Naive thymus-derived CD4-positive, alpha-beta T cell (primary cell): ENCODE measurements around the gene SYVN1. TPM values are rescaled to one million over a fixed set of nuclear protein-coding genes. Genes with fewer than 3 reads are reported as not detected.
"Not testable (repeated sequence)": the region's sequence is repeated elsewhere in the genome, so short reads cannot be mapped to it uniquely, and the experiment has no call there.

Source experiments
- ATAC-seq: fragments of 150-1000 bp; cut with Tn5 transposase; 2 replicates; pipeline ENCODE4 v1.10.0; 2021; ENCODE audit warnings: mild to moderate bottlenecking, moderate library complexity
- CTCF ChIA-PET: fragments of 350-600 bp; sonication (Branson Sonifier 250); formaldehyde crosslinking; loops from one replicate; lab custom pipeline; 2021; ENCODE audit warnings: antibody characterized with exemption; lab: Charles Lee
- POLR2A ChIA-PET: fragments of 350-600 bp; sonication (Branson Sonifier 250); formaldehyde crosslinking; loops from one replicate; lab custom pipeline; 2021; ENCODE audit warnings: antibody characterized with exemption, inconsistent platforms; lab: Charles Lee
- DNase-seq, 9 donors: peaks; one replicate each; pipeline versions ENCODE4 v3.0.0 to v3.0.0-alpha.2; 2020 to 2022; ENCODE audit warnings: mixed read lengths in 1 of 9
- H3K27ac ChIP-seq: one replicate; pipeline ENCODE4 v1.7.0; 2013; ENCODE audit warnings: mild to moderate bottlenecking, low read depth, low read length, moderate library complexity
- H3K27me3 ChIP-seq, 2 donors: one replicate each; pipeline ENCODE4 v1.7.0; 2013; ENCODE audit warnings: low read length in 2 of 2, mild to moderate bottlenecking in 2 of 2, moderate library complexity in 2 of 2; ENCODE audit not compliant: control insufficient read depth in 2 of 2, insufficient read depth in 2 of 2
- H3K36me3 ChIP-seq, 3 experiments: 1 replicate in 2 of 3; 2 replicates in 1 of 3; pipeline ENCODE4 v1.7.0; 2013; ENCODE audit warnings: low read length in 3 of 3, mild to moderate bottlenecking in 3 of 3, moderate library complexity in 1 of 3; ENCODE audit not compliant: insufficient read depth in 3 of 3, control insufficient read depth in 2 of 3
- H3K4me1 ChIP-seq, 2 donors: one replicate each; pipeline ENCODE4 v1.7.0; 2013; ENCODE audit warnings: low read length in 2 of 2, mild to moderate bottlenecking in 2 of 2, moderate library complexity in 1 of 2; ENCODE audit not compliant: control insufficient read depth in 2 of 2, insufficient read depth in 2 of 2
- H3K4me3 ChIP-seq: 2 replicates; pipeline ENCODE4 v1.7.0; 2013; ENCODE audit warnings: mild to moderate bottlenecking, low read length
- H3K9me3 ChIP-seq, 3 experiments: 1 replicate in 2 of 3; 2 replicates in 1 of 3; pipeline ENCODE4 v1.7.0; 2013; ENCODE audit warnings: low read length in 3 of 3; ENCODE audit not compliant: control insufficient read depth in 2 of 3
- H3K27ac Mint-ChIP-seq, 9 donors: one replicate each; pipeline ENCODE4 v1.8.0; 2020 to 2022; ENCODE audit warnings: mixed read lengths in 9 of 9, mild to moderate bottlenecking in 8 of 9, moderate library complexity in 5 of 9, inconsistent platforms in 2 of 9
- H3K27me3 Mint-ChIP-seq, 5 donors: one replicate each; pipeline ENCODE4 v1.8.0; 2021 to 2022; ENCODE audit warnings: mixed read lengths in 5 of 5, mild to moderate bottlenecking in 1 of 5
- H3K36me3 Mint-ChIP-seq, 5 donors: one replicate each; pipeline ENCODE4 v1.8.0; 2020 to 2022; ENCODE audit warnings: mixed read lengths in 5 of 5, mild to moderate bottlenecking in 3 of 5, inconsistent platforms in 1 of 5
- H3K4me1 Mint-ChIP-seq, 7 donors: one replicate each; pipeline ENCODE4 v1.8.0; 2020 to 2022; ENCODE audit warnings: mixed read lengths in 7 of 7, mild to moderate bottlenecking in 3 of 7, inconsistent platforms in 1 of 7
- H3K4me3 Mint-ChIP-seq, 10 donors: one replicate each; pipeline ENCODE4 v1.8.0; 2020 to 2022; ENCODE audit warnings: mild to moderate bottlenecking in 10 of 10, mixed read lengths in 10 of 10, moderate library complexity in 6 of 10, inconsistent platforms in 2 of 10
- H3K9me3 Mint-ChIP-seq, 11 donors: one replicate each; pipeline ENCODE4 v1.8.0; 2020 to 2022; ENCODE audit warnings: mixed read lengths in 11 of 11, mild to moderate bottlenecking in 4 of 11, inconsistent platforms in 1 of 11, moderate library complexity in 1 of 11
- intact Hi-C, 2 donors: fragments of 100-400 bp; cut with micrococcal nuclease; formaldehyde crosslinking; loops; one replicate each; pipeline ENCODE4 v1.15.1; 2023
- polyA plus RNA-seq, 2 donors: library from polyadenylated mRNA; unstranded; fragments of 300-500 nt; fragmentation: Illumina TruSeq; gene quantifications; one replicate each; pipeline ENCODE4 v1.2.3, GENCODE V29; 2021
- total RNA-seq, 6 experiments: library from RNA in 5 of 6; stranded (reverse) in 5 of 6; gene quantifications; 1 replicate in 5 of 6; 2 replicates in 1 of 6; pipeline ENCODE4 v1.2.3 and lab custom pipeline; 2021 to 2026

SYVN1 gene
- total and polyA plus RNA-seq, 7 experiments from 2014 or later = 8.6 to 84.6 (median 67.5) TPM

DNA sequence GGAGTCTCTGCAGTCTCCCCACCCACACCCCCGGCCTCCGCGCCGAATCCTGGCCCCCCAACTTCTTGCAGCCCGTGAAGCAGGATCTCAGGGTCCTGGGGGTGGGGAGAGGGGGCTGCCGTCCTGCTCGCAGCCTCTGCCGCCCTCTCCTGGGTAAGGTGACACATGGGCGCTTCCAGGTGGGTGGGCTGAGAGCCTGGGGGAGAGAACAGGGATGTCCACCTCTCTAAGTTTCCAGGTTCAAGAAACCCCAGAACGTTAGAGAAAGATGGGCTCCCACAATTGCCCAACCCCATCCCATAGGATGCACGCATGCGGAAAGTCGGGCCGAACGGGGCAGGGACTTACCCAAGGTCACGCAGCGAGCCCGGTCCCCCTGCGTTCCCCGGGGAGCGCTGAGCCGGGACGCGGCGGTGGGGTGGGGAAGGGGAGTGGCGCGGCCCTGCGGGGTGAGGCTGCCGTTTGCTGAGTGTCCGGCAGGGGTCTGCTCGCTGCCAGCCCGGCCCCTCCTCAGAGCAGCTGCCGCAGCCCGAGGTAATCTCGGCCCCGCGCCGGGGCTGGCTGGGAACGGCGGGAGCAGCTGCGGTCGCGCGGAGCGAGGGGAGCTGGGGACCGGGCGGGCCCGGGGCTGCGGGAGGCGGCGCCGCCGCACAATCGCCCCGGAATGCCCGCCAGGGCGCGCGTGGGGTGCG lies 46.7 kb upstream of the SYVN1 start:
- H3K36me3 ChIP-seq = peaks cover 0 to 6% (median 3%) of the 10 kb centered on the region in 3 experiments
- peaks cover 7 to 30% (median 22%) of the 10 kb centered on the region in 7 donors for H3K4me1 Mint-ChIP-seq
- peak overlapping the region; percentile 93 for H3K27ac ChIP-seq
- no peaks in the 10 kb centered on the region for H3K27me3 ChIP-seq
- peaks cover 0 to 10% (median 0%) of the 10 kb centered on the region in 5 donors for H3K36me3 Mint-ChIP-seq
- peak overlapping the region; percentile 36 to 91 (median 84) for H3K27ac Mint-ChIP-seq
- H3K4me3 ChIP-seq = peak overlapping the region; percentile 67
- ATAC-seq (peak; percentile 85), DNase-seq (peak in 8 of 9 donors; percentile 41 to 71 (median 45))
- POLR2A ChIA-PET = interaction anchor here (0.6 to 4.4 kb wide), 10 partner anchors 46 to 441 kb away, joined by 3 to 43 read pairs (median 4); partner anchors contain the start of genes DPF2, FAU, MRPL49 and POLA2
- peaks cover 6 to 8% of the 10 kb centered on the region in 2 donors for H3K4me1 ChIP-seq
- intact Hi-C loops = loop anchor here (1.0 to 2.0 kb wide), 9 partner anchors 46 to 493 kb away; partner anchors contain the start of genes FAU (in 2 of the 2), MRPL49 (in 2 of the 2), SNX15 (in 1 of the 2) and TM7SF2 (in 1 of the 2)
- no peaks in the 10 kb centered on the region for H3K9me3 ChIP-seq
- H3K4me3 Mint-ChIP-seq = peak overlapping the region; percentile 80 to 94 (median 90)
- no peaks in the 10 kb centered on the region for H3K9me3 Mint-ChIP-seq
- CTCF ChIA-PET = interaction anchor here (1.1 kb wide), 1 partner anchor 71 kb away, joined by 3 read pairs; no protein-coding TSS in a partner anchor
- H3K27me3 Mint-ChIP-seq = peaks cover 0 to 22% (median 0%) of the 10 kb centered on the region in 5 donors

DNA sequence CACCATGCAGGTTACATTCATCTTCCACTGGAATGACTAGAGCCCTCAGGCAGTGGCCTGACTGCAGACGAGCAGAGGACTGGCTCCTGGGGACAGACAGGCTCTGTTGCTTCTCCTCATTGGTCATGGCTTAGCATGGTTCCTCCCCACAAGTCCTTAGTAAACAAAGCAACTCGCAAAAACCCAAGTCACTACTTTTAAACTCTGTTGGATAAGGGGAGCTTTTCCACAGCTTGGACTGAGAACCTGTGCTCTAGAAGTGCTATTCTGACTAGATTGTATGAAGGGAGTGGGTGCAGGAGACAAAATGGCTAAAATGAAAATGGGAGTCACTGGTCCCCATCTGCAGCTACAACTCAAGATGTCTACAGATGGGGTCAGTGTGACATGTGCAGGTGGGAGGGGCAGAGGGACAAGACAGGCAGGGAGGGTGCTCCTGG lies 40.3 kb upstream of the SYVN1 start:
- H3K27me3 Mint-ChIP-seq = peaks cover 0 to 20% (median 0%) of the 10 kb centered on the region in 5 donors
- H3K27ac Mint-ChIP-seq, H3K4me3 Mint-ChIP-seq, H3K9me3 ChIP-seq, H3K4me1 ChIP-seq, H3K4me3 ChIP-seq, H3K4me1 Mint-ChIP-seq, H3K27ac ChIP-seq, H3K36me3 ChIP-seq, CTCF ChIA-PET, DNase-seq, H3K36me3 Mint-ChIP-seq, intact Hi-C loops, ATAC-seq, H3K27me3 ChIP-seq, H3K9me3 Mint-ChIP-seq: not testable (repeated sequence)
- POLR2A ChIA-PET = interaction anchor here (0.6 kb wide), 1 partner anchor 996 kb away, joined by 4 read pairs; no protein-coding TSS in a partner anchor

DNA sequence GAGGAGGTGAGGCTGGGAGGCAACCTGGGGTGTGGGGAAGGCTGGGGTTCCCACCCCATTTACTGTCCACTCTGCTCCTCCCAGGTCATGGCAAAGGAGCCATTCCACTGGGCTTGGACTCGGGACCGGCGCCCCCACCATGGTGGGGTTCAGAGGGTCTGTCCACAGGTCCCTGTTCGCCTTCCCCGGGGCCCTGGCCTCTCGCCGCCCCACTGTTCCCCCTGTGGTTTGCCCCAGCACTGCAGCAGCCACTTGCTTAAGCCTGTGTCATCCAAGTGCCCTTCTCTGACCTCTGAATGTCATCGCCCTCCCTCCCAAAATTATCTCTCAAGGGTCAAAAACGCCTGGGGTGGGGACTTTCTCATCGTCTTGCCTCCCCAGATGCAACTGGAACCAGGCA lies 38.3 kb upstream of the SYVN1 start:
- Histone ChIP-seq H3K9me3 (no peaks in the 10 kb centered on the region), H3K36me3 (no peaks in the 10 kb centered on the region), H3K27me3 (no peaks in the 10 kb centered on the region), H3K27ac (no peak overlapping the region), H3K4me1 (no peaks in the 10 kb centered on the region), H3K4me3 (no peak overlapping the region)
- no peak for ATAC-seq
- Mint-ChIP-seq H3K4me3 (no peak overlapping the region), H3K27me3 (peaks cover 0 to 2% (median 0%) of the 10 kb centered on the region in 5 donors), H3K27ac (no peak overlapping the region), H3K36me3 (no peaks in the 10 kb centered on the region), H3K4me1 (peaks cover 0 to 11% (median 5%) of the 10 kb centered on the region in 7 donors), H3K9me3 (no peaks in the 10 kb centered on the region)
- ChIA-PET CTCF (no interaction called here), POLR2A (no interaction called here)
- intact Hi-C loops = no loop called here
- no peak for DNase-seq

DNA sequence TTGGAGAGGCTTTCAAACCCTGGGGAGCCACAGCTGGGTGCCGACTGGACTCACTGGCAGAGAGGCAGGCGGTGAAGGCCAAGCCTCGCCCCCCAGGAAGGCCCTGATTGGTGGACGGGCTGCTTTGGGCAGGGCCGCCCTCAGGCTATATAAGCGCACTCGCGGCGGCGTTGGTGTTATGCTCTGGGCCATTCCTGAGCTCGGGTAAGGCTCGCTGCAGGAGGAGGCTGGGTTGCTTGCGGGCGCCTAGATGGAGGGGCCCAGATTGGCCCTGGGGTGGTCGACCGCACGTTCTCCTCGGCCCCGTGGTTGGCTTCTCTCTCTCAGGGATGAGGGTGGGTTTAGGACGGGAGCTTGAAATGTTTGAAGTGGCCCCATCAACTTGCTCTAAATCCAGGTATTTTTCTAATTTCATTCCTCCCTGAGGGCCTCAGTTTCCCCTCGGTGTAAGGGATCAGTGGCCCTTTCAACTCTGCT lies 35.8 kb upstream of the SYVN1 start, which contains the start of gene SPDYC:
SPDYC (plus strand) TSS at position 176 of the 477 bp plus-strand sequence. CDS start 1,125 bp downstream, outside the sequence.
- Histone ChIP-seq H3K27ac (no peak within 1 kb of the TSS), H3K9me3 (no peaks in the 10 kb centered on the region), H3K4me1 (no peaks in the 10 kb centered on the region), H3K4me3 (no peak within 1 kb of the TSS), H3K27me3 (no peaks in the 10 kb centered on the region), H3K36me3 (no peaks in the 10 kb centered on the region)
- intact Hi-C loops = no loop called here
- no peaks in the 10 kb centered on the region for H3K9me3 Mint-ChIP-seq
- peak within 1 kb of the TSS in 5 of 9 donors; percentile 11 to 88 (median 31) for H3K27ac Mint-ChIP-seq
- ChIA-PET POLR2A (no interaction called here), CTCF (interaction anchor here (0.7 kb wide), 1 partner anchor 1119 kb away, joined by 3 read pairs; the partner anchor contains the start of gene YIF1A)
- DNase-seq = no peak
- no peak for ATAC-seq
- H3K4me1 Mint-ChIP-seq = peaks cover 0 to 11% (median 5%) of the 10 kb centered on the region in 7 donors
- H3K36me3 Mint-ChIP-seq = no peaks in the 10 kb centered on the region
- H3K27me3 Mint-ChIP-seq = no peaks in the 10 kb centered on the region
- peak within 1 kb of the TSS in 1 of 10 donors; percentile 25 for H3K4me3 Mint-ChIP-seq

DNA sequence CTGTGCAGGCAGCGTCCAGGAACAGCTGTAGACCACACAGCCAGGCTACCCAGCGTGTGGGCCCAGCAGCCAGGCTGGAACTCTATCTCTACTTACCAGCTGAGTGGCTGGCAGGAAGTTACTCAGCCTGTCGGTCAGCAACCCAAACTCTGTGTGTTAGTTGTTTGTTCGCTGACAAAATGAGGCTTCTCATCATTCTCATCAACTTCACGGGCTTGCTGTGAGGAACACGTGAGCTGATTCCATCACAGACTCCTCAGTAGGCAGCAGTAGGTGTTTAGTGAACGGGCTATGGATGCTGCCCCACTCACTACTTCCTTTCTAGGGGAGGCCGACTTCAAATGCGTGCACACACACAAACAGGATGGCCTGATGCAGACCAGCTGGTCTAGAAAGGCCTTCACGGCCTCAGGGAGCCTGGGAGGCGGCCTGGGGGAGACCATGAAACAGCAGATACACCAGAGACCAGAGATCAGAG lies 34.9 kb upstream of the SYVN1 start:
- H3K4me3 Mint-ChIP-seq = peak overlapping the region in 1 of 10 donors; percentile 25
- H3K27ac ChIP-seq = no peak overlapping the region
- POLR2A ChIA-PET = interaction anchor here (0.7 kb wide), 1 partner anchor 1131 kb away, joined by 3 read pairs; no protein-coding TSS in a partner anchor
- no peaks in the 10 kb centered on the region for H3K36me3 ChIP-seq
- no peaks in the 10 kb centered on the region for H3K27me3 ChIP-seq
- intact Hi-C loops = no loop called here
- H3K9me3 Mint-ChIP-seq = no peaks in the 10 kb centered on the region
- DNase-seq (no peak), ATAC-seq (peak; percentile 63)
- CTCF ChIA-PET = interaction anchor here (0.6 kb wide), 1 partner anchor 14 kb away, joined by 3 read pairs; no protein-coding TSS in a partner anchor
- no peaks in the 10 kb centered on the region for H3K36me3 Mint-ChIP-seq
- H3K9me3 ChIP-seq = no peaks in the 10 kb centered on the region
- H3K27ac Mint-ChIP-seq = peak overlapping the region in 4 of 9 donors; percentile 11 to 88 (median 26)
- no peaks in the 10 kb centered on the region for H3K27me3 Mint-ChIP-seq
- H3K4me1 ChIP-seq = no peaks in the 10 kb centered on the region
- peaks cover 0 to 11% (median 5%) of the 10 kb centered on the region in 7 donors for H3K4me1 Mint-ChIP-seq
- H3K4me3 ChIP-seq = no peak overlapping the region

DNA sequence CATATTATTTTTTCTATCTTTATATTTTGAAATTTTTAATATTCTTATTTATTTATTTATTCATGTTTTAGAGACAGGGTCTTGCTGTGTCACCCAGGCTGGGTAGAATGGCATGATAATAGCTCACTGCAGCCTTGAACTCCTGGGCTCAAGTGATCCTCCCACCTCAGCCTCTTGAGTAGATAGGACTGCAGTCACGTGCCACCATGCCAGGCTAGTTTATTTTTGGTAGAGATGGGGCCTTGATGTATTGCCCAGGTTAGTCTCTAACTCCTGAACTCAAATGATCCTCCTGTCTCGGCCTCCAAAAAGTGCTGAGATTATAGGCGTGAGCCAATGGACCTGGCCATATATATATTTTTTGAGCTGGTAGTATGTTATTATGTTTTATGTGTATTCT lies 33.3 kb upstream of the SYVN1 start:
- intact Hi-C loops = no loop called here
- Histone ChIP-seq H3K9me3 (no peaks in the 10 kb centered on the region), H3K4me3 (no peak overlapping the region), H3K27me3 (no peaks in the 10 kb centered on the region), H3K27ac (no peak overlapping the region), H3K4me1 (no peaks in the 10 kb centered on the region), H3K36me3 (no peaks in the 10 kb centered on the region)
- Mint-ChIP-seq H3K27ac (no peak overlapping the region), H3K36me3 (no peaks in the 10 kb centered on the region), H3K4me3 (no peak overlapping the region), H3K27me3 (no peaks in the 10 kb centered on the region), H3K9me3 (no peaks in the 10 kb centered on the region), H3K4me1 (peaks cover 0 to 11% (median 5%) of the 10 kb centered on the region in 7 donors)
- DNase-seq (no peak), ATAC-seq (no peak)
- ChIA-PET POLR2A (no interaction called here), CTCF (interaction anchor here (0.6 kb wide), 1 partner anchor 19 kb away, joined by 3 read pairs; no protein-coding TSS in a partner anchor)
